ENCODE measurements around the gene PARP14. TPM values are rescaled to one million over a fixed set of nuclear protein-coding genes. Genes with fewer than 3 reads are reported as not detected.
"Not testable (repeated sequence)": the region's sequence is repeated elsewhere in the genome, so short reads cannot be mapped to it uniquely, and the experiment has no call there.

Gene PARP14
- total RNA-seq, 1 donor: 91.1 TPM

- TF ChIP-seq CTCF (IDR thresholded peaks at IDR 0.05; ENCODE audit: insufficient read depth, low read depth, low read length): no peak
- no peak for DNase-seq (ENCODE audit: low read depth)
- H3K4me3 ChIP-seq (ENCODE audit: low read depth, low read length): no peak overlapping the region
Observed at GRCh38 chr3:122646146-122646988, 34.3 kb upstream of the PARP14 start.

- not testable (repeated sequence) for H3K4me3 ChIP-seq (ENCODE audit: low read depth, low read length); DNase-seq (ENCODE audit: low read depth)
Observed at GRCh38 chr3:122651233-122651907, 29.3 kb upstream of the PARP14 start.

DNA sequence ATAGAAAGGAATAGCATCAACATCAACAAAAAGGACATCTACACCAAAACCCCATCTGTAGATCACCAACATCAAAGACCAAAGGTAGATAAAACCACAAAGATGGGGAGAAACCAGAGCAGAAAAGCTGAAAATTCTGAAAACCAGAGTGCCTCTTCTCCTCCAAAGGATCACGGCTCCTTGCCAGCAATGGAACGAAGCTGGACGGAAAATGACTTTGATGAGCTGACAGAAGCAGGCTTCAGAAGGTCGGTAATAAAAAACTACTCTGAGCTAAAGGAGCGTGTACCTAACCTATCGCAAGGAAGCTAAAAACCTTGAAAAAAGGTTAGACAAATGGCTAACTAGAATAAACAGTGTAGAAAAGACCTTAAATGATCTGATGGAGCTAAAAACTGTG, 28.7 kb upstream of the PARP14 start:
- H3K4me3 ChIP-seq (ENCODE audit: low read depth, low read length); DNase-seq (ENCODE audit: low read depth): not testable (repeated sequence)

GRCh38 chr3:122658336-122658735, 22.3 kb upstream of the PARP14 start:
- H3K4me3 ChIP-seq (ENCODE audit: low read depth, low read length); DNase-seq (ENCODE audit: low read depth): not testable (repeated sequence)

- no peak for TF ChIP-seq CTCF (IDR thresholded peaks at IDR 0.05; ENCODE audit: insufficient read depth, low read depth, low read length)
Observed at GRCh38 chr3:122660297-122660974, 20.2 kb upstream of the PARP14 start.

GRCh38 chr3:122661633-122662032, 19.0 kb upstream of the PARP14 start:
- no peak overlapping the region for H3K4me3 ChIP-seq (ENCODE audit: low read depth, low read length)
- TF ChIP-seq CTCF (IDR thresholded peaks at IDR 0.05; ENCODE audit: insufficient read depth, low read depth, low read length): no peak
- peak; percentile 15 for DNase-seq (ENCODE audit: low read depth)

More at GRCh38 chr3:122660297-122660974, 20.2 kb upstream of the PARP14 start:
- no peak overlapping the region for H3K4me3 ChIP-seq (ENCODE audit: low read depth, low read length)
- no peak for DNase-seq (ENCODE audit: low read depth)

- DNase-seq (ENCODE audit: low read depth): no peak
- no peak overlapping the region for H3K4me3 ChIP-seq (ENCODE audit: low read depth, low read length)
- no peak for TF ChIP-seq CTCF (IDR thresholded peaks at IDR 0.05; ENCODE audit: insufficient read depth, low read depth, low read length)
Observed at GRCh38 chr3:122662505-122662904, 18.1 kb upstream of the PARP14 start.

GRCh38 chr3:122665226-122665786, 15.3 kb upstream of the PARP14 start:
- H3K4me3 ChIP-seq (ENCODE audit: low read depth, low read length): no peak overlapping the region
- TF ChIP-seq CTCF (IDR thresholded peaks at IDR 0.05; ENCODE audit: insufficient read depth, low read depth, low read length): no peak
- DNase-seq (ENCODE audit: low read depth): no peak

Measured in fibroblast of villous mesenchyme (primary cell).